OCI-LY1 (cell line): ENCODE measurements around the gene MACROD2.

Experiments used
- H2AFZ ChIP-seq: fragments of 200-600 bp; sonication (generic), shearing (Covaris generic); 2 replicates; pipeline ENCODE4 v1.6.0; 2014; ENCODE audit warnings: antibody characterized with exemption, mild to moderate bottlenecking, low read length
- H3F3A ChIP-seq: fragments of 200-600 bp; sonication (generic), shearing (Covaris generic); 2 replicates; pipeline ENCODE4 v1.6.0; 2014; ENCODE audit warnings: mild to moderate bottlenecking, antibody characterized with exemption, low read length, moderate library complexity; ENCODE audit not compliant: insufficient read depth
- H3K27ac ChIP-seq: fragments of 200-600 bp; sonication (generic); 2 replicates; pipeline ENCODE4 v1.5.1; 2014; ENCODE audit warnings: low read length, mixed run types, mild to moderate bottlenecking, low read depth; ENCODE audit not compliant: poor library complexity, severe bottlenecking
- H3K27me3 ChIP-seq: fragments of 200-600 bp; sonication (generic); 2 replicates; pipeline ENCODE4 v1.6.0; 2014; ENCODE audit warnings: antibody characterized with exemption, mild to moderate bottlenecking, low read length, moderate library complexity; ENCODE audit not compliant: insufficient read depth
- H3K36me3 ChIP-seq: fragments of 200-600 bp; sonication (generic); 2 replicates; pipeline ENCODE4 v1.6.1; 2014; ENCODE audit warnings: mild to moderate bottlenecking, antibody characterized with exemption, low read length, moderate library complexity, mixed read lengths; ENCODE audit not compliant: insufficient read depth
- H3K4me1 ChIP-seq: fragments of 200-600 bp; sonication (generic); 2 replicates; pipeline ENCODE4 v1.5.1; 2014; ENCODE audit warnings: mild to moderate bottlenecking, low read length, moderate library complexity; ENCODE audit not compliant: insufficient read depth, severe bottlenecking
- H3K4me2 ChIP-seq: fragments of 200-600 bp; sonication (generic), shearing (Covaris generic); 2 replicates; pipeline ENCODE4 v1.6.1; 2014; ENCODE audit warnings: low read length
- H3K4me3 ChIP-seq: fragments of 200-600 bp; sonication (generic); 2 replicates; pipeline ENCODE4 v1.5.1; 2014; ENCODE audit warnings: low read length, low read depth, mild to moderate bottlenecking, mixed read lengths; ENCODE audit not compliant: poor library complexity, severe bottlenecking
- H3K79me2 ChIP-seq: fragments of 200-600 bp; shearing (Covaris generic); 2 replicates; pipeline ENCODE4 v1.6.1; 2016; ENCODE audit warnings: mixed run types, low read length, mixed read lengths; ENCODE audit not compliant: insufficient read depth
- H3K9ac ChIP-seq: fragments of 200-600 bp; sonication (generic), shearing (Covaris generic); 2 replicates; pipeline ENCODE4 v1.6.1; 2014; ENCODE audit warnings: mild to moderate bottlenecking, low read length, mixed read lengths
- H3K9me2 ChIP-seq: fragments of 200-600 bp; sonication (generic), shearing (Covaris generic); 2 replicates; pipeline ENCODE4 v1.6.1; 2014; ENCODE audit warnings: low read depth, mild to moderate bottlenecking, low read length, mixed read lengths
- H3K9me3 ChIP-seq: fragments of 200-600 bp; shearing (Covaris generic); 2 replicates; pipeline ENCODE4 v1.6.1; 2014; ENCODE audit warnings: low read length, mixed read lengths
- H4K20me1 ChIP-seq: fragments of 200-600 bp; sonication (generic), shearing (Covaris generic); 2 replicates; pipeline ENCODE4 v1.6.0; 2016; ENCODE audit warnings: mild to moderate bottlenecking, low read length; ENCODE audit not compliant: insufficient read depth
- CTCF ChIP-seq: fragments of 200-600 bp; sonication (generic), shearing (Covaris generic); IDR thresholded peaks from 2 replicates; pipeline ENCODE4 v1.5.1; 2017; ENCODE audit warnings: mild to moderate bottlenecking, antibody characterized with exemption, low read length, moderate library complexity, mixed read lengths
- EZH2 ChIP-seq: fragments of 200-600 bp; sonication (generic), shearing (Covaris generic); IDR thresholded peaks from 2 replicates; pipeline ENCODE4 v1.8.0; 2017; ENCODE audit warnings: borderline replicate concordance, mixed run types, mild to moderate bottlenecking, antibody characterized with exemption, low read length, moderate library complexity, mixed read lengths

Gene MACROD2

GRCh38 chr20:15565786-15566185 is 1570.5 kb downstream of the MACROD2 start:
- TF ChIP-seq EZH2 (no peak), CTCF (no peak)
- no peaks in the 10 kb centered on the region for H3K79me2 ChIP-seq
- H3K4me3 ChIP-seq: no peak overlapping the region
- no peaks in the 10 kb centered on the region for H3K9me2 ChIP-seq
- H3K4me1 ChIP-seq: no peaks in the 10 kb centered on the region
- no peaks in the 10 kb centered on the region for H4K20me1 ChIP-seq
- H3K36me3 ChIP-seq: no peaks in the 10 kb centered on the region
- H3K9me3 ChIP-seq: no peaks in the 10 kb centered on the region
- no peaks in the 10 kb centered on the region for H3K27me3 ChIP-seq
- H3K4me2 ChIP-seq: no peak overlapping the region
- no peak overlapping the region for H3K27ac ChIP-seq
- H3F3A ChIP-seq: no peaks in the 10 kb centered on the region
- no peak overlapping the region for H3K9ac ChIP-seq
- no peak overlapping the region for H2AFZ ChIP-seq

GRCh38 chr20:15567219-15567618 is 1571.9 kb downstream of the MACROD2 start:
- TF ChIP-seq EZH2 (no peak), CTCF (no peak)
- no peak overlapping the region for H3K4me3 ChIP-seq

GRCh38 chr20:15570156-15570555 is 1574.8 kb downstream of the MACROD2 start:
- no peaks in the 10 kb centered on the region for H3K36me3 ChIP-seq
- H3K9ac ChIP-seq: no peak overlapping the region
- H4K20me1 ChIP-seq: no peaks in the 10 kb centered on the region
- H2AFZ ChIP-seq: no peak overlapping the region
- no peaks in the 10 kb centered on the region for H3K79me2 ChIP-seq
- H3K27me3 ChIP-seq: no peaks in the 10 kb centered on the region
- H3F3A ChIP-seq: no peaks in the 10 kb centered on the region
- TF ChIP-seq EZH2 (no peak), CTCF (no peak)
- no peaks in the 10 kb centered on the region for H3K4me1 ChIP-seq
- no peaks in the 10 kb centered on the region for H3K9me3 ChIP-seq
- no peak overlapping the region for H3K27ac ChIP-seq
- no peaks in the 10 kb centered on the region for H3K9me2 ChIP-seq
- H3K4me2 ChIP-seq: no peak overlapping the region
- H3K4me3 ChIP-seq: no peak overlapping the region

More at GRCh38 chr20:15567219-15567618, 1571.9 kb downstream of the MACROD2 start:
- Histone ChIP-seq H3K9me2 (no peaks in the 10 kb centered on the region), H3K4me2 (no peak overlapping the region), H3F3A (no peaks in the 10 kb centered on the region), H3K27me3 (no peaks in the 10 kb centered on the region), H3K36me3 (no peaks in the 10 kb centered on the region), H2AFZ (no peak overlapping the region), H4K20me1 (no peaks in the 10 kb centered on the region), H3K4me1 (no peaks in the 10 kb centered on the region), H3K27ac (no peak overlapping the region), H3K79me2 (no peaks in the 10 kb centered on the region), H3K9ac (no peak overlapping the region), H3K9me3 (no peaks in the 10 kb centered on the region)
